Measurements from ENCODE around the gene SLC1A2.

SLC1A2 gene

GRCh38 chr11:35419184-35419829 is at the start of gene SLC1A2:
TSS of gene SLC1A2 (minus strand) at chr11:35419558. CDS start at chr11:35418966, 592 bp downstream.
- DNase-seq: peak in 56 of 58 donors; percentile 28 to 93 (median 72)

- no peak for DNase-seq
Observed at GRCh38 chr11:35466058-35466457, 46.7 kb upstream of the SLC1A2 start.

- DNase-seq: peak in 12 of 58 donors; percentile 2 to 54 (median 21)
Observed at GRCh38 chr11:35464308-35464707, 45.0 kb upstream of the SLC1A2 start.

- peak in 39 of 58 donors; percentile 9 to 95 (median 64) for DNase-seq
Observed at GRCh38 chr11:35463331-35463751, 44.0 kb upstream of the SLC1A2 start.

- DNase-seq: no peak
Observed at GRCh38 chr11:35461917-35462538, 42.7 kb upstream of the SLC1A2 start.

- DNase-seq: no peak
Observed at GRCh38 chr11:35459489-35459888, 40.1 kb upstream of the SLC1A2 start.

- DNase-seq: peak in 2 of 58 donors; percentile 6 to 28
Observed at GRCh38 chr11:35458846-35459245, 39.5 kb upstream of the SLC1A2 start.

- no peak for DNase-seq
Observed at GRCh38 chr11:35454362-35454761, 35.0 kb upstream of the SLC1A2 start.

- DNase-seq: no peak
Observed at GRCh38 chr11:35436581-35437250, 17.4 kb upstream of the SLC1A2 start.

- no peak for DNase-seq
Observed at GRCh38 chr11:35433588-35433987, 14.2 kb upstream of the SLC1A2 start.

- DNase-seq: no peak
Observed at GRCh38 chr11:35432464-35432863, 13.1 kb upstream of the SLC1A2 start.

GRCh38 chr11:35427071-35427470 is 7.7 kb upstream of the SLC1A2 start:
- DNase-seq: peak in 28 of 58 donors; percentile 7 to 79 (median 38)

GRCh38 chr11:35426351-35426750 is 7.0 kb upstream of the SLC1A2 start:
- DNase-seq: no peak

GRCh38 chr11:35425603-35426212 is 6.3 kb upstream of the SLC1A2 start:
- DNase-seq: no peak

GRCh38 chr11:35424157-35424940 is 5.0 kb upstream of the SLC1A2 start:
- no peak for DNase-seq

- peak in 17 of 58 donors; percentile 8 to 57 (median 25) for DNase-seq
Observed at GRCh38 chr11:35420371-35420770, 1.0 kb upstream of the SLC1A2 start.

GRCh38 chr11:35419830-35420333 is 524 bp upstream of the SLC1A2 start:
- DNase-seq: peak in 30 of 58 donors; percentile 20 to 86 (median 62)

- DNase-seq: peak in 28 of 58 donors; percentile 13 to 62 (median 38)
Observed at GRCh38 chr11:35418282-35419183, 825 bp downstream of the SLC1A2 start.

- no peak for DNase-seq
Observed at GRCh38 chr11:35415487-35415886, 3.9 kb downstream of the SLC1A2 start.

- no peak for DNase-seq
Observed at GRCh38 chr11:35414776-35415175, 4.6 kb downstream of the SLC1A2 start.

All from anterior cingulate cortex (tissue), 58 donors.